Umbilical cord (tissue), 2 donors: ENCODE measurements around the gene RAB3GAP1. TPM values are rescaled to one million over a fixed set of nuclear protein-coding genes. Genes with fewer than 3 reads are reported as not detected.

ENCODE experiments used
- DNase-seq: peaks from one replicate; pipeline ENCODE4 v3.0.0-alpha.2; 2015; ENCODE audit warnings: low spot score
- total RNA-seq: library from RNA; depleted of rRNA; stranded (reverse); fragments of >200 nt; gene quantifications from one replicate; pipeline ENCODE4 v1.2.3, GENCODE V29; 2014; ENCODE audit warnings: low replicate concordance; ENCODE audit not compliant: insufficient read depth

Gene RAB3GAP1
- total RNA-seq, 1 donor from 2014 or later, result 76.1 TPM

DNA sequence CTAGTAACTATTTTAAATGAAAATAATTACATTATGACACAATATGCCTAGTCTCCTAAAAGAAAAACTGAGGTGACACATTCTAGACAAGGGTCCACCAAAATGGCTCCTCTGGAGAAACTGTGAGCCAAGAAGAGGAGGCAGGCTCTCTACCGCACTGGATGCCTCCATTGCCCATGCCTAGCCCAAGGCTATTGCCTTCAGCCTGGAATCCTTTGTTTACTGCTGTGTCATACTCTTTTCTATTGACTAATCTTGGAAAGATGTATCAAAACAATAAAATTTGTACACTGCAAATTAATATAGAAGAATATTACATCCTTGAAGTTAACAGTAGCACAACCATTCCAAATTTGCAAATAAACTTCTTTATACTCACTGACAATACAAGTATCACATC lies 167.1 kb downstream of the RAB3GAP1 start:
- DNase-seq, result no peak

Other genes starting within 250 kb of the RAB3GAP1 start
- 3.1 TPM for gene ACMSD, start 213.7 kb upstream of the RAB3GAP1 start, total RNA-seq
- 39.2 TPM for gene CCNT2, start 133.5 kb upstream of the RAB3GAP1 start, total RNA-seq
- gene MAP3K19, start 4.8 kb upstream of the RAB3GAP1 start, total RNA-seq, result 5.3 TPM